Activated T-cell treated with anti-CD3 and anti-CD28 coated beads, Interleukin-2, amount 50 U/mL, for 1 hour (primary cell): ENCODE data around the gene PARP6.

Source experiments
- DNase-seq: peaks from one replicate; pipeline ENCODE4 v3.0.0-alpha.2; 2020

PARP6 gene, protein sequence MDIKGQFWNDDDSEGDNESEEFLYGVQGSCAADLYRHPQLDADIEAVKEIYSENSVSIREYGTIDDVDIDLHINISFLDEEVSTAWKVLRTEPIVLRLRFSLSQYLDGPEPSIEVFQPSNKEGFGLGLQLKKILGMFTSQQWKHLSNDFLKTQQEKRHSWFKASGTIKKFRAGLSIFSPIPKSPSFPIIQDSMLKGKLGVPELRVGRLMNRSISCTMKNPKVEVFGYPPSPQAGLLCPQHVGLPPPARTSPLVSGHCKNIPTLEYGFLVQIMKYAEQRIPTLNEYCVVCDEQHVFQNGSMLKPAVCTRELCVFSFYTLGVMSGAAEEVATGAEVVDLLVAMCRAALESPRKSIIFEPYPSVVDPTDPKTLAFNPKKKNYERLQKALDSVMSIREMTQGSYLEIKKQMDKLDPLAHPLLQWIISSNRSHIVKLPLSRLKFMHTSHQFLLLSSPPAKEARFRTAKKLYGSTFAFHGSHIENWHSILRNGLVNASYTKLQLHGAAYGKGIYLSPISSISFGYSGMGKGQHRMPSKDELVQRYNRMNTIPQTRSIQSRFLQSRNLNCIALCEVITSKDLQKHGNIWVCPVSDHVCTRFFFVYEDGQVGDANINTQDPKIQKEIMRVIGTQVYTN

DNA sequence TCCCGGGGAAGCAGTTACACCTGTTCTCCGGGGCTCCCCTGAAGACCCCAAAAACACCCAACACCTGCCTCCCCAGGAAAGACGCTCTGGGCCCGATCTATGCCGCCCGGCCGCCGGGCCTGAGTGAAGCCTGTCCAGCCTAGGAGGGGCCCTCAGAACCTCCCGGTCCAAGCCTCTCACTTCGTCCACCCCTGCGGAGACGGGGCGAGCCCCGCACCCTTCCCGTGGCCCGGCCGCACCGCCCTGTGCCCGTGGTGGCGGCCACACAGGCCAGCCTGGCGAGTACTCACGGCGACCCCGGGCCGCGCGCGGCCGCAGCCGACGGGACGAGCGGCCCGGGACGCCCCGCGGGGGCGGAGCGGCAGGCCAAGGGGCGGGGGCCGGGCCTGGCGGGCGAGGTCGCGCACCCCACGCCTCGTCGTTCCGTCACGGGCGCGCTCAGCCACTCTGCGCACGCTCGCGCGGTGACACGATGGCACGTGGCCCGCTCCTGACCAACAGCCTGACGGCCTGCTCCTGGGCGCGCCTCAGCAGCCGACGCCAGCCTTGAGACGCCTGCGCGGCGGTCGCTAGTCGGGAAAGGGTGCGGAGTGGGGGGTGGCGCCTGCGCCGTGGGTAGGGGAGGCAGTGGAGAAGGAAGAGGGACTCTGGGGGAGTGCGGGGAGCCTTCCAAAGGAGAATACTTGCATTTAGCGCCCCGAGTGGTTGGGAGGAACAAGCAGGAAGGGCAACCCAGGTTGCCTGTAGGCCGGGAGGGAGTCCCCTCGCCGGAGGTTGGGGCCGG is at the start of gene PARP6:
PARP6 (minus strand) TSS at position 342 of the 784 bp plus-strand sequence. CDS start 5,077 bp downstream, outside the sequence.
- DNase-seq, result peak; percentile 98

DNA sequence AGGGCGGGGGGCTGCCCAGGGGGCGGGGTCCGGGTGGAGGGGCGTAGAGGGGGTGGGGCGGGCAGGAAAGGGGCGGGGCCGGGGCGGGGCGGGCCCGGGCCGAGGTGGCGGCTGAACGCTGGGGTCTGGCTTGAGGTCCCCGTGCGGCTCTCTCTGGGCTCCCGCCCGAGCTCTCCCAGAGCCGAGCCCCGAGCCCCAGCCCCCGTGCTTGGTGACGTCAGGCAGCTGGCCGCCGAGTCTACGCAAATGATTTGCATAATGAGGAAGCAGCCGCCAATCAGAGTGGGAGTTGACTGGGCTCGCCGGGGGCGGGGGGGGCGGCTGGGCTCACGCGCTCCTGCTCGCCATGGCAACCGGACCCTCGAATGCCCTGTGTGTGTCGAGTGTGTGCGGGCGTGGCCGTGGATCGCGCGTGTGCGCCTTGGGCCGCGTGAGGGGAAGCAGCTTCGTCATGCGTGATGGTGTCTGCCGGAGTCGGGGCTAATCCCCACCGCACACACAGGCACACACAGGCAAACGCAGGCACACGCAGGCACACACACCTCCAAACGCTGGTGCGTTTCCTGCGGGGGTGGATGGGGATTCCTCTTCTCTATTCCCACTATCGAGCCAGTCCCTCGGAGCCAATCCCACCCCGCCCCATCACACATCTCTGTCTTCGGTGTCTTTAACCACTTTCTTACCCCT is 47.8 kb upstream of the PARP6 start, which contains the start of gene CELF6:
CELF6 (minus strand) TSS at position 173 of the 687 bp plus-strand sequence. CDS start 283 bp downstream, outside the sequence.
- DNase-seq, result peak; percentile 80

DNA sequence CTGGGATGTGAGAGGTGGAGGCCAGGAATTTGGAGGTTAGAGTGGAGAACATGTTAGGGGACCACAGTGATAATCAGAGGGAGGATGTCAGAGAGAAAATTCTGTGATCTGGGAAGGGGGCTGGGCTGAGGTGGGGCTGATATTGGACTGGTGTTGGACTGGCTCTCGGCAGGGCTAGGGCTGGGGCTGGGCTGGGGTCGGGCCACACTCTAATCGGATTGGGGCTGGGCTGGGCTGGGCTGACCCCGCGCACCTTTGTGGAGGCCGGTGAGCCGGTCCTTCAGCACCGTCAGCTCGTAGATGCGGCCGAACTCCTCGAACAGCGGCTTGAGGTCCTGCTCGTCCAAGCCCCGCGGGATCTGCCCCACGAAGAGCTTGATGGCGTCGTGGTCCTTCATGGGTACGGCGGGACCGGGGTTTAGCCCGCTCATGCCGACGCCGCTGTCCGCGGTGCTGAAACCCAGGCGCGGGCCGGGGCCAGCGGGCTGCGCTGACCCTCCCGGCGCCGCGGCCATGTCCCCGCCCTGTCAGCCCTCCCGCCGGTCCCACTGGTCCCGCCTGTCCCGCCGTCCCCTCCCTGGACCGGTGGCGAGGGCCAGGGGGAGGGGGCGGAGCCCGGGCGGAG is 47.1 kb upstream of the PARP6 start:
- DNase-seq, result peak; percentile 62

DNA sequence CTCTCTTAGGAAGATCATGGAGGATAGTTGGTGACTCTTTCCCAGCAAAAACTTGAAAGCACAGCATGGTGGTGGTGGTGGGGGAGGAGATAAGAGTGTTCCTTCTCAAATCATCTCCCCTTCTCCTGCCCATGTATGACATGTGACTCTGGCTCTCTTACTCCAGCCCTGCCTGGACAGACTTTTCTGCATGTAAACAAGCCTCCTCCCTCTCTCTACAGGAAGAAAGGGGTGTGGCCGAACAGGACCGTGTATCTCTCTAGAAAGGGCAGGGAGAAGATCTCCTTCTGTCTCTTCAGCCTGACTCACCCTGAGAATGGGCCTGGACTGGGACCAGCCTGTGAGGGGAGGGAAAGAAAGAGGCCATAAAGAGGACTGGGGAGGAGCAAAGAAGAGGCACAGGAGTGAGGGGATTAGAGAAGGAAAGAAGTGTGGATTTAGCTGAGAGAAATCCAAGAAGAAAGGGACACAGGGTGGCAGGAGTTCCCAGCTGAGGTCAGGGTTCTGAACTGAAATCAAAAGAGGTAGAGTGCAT is 46.1 kb upstream of the PARP6 start:
- no peak for DNase-seq

DNA sequence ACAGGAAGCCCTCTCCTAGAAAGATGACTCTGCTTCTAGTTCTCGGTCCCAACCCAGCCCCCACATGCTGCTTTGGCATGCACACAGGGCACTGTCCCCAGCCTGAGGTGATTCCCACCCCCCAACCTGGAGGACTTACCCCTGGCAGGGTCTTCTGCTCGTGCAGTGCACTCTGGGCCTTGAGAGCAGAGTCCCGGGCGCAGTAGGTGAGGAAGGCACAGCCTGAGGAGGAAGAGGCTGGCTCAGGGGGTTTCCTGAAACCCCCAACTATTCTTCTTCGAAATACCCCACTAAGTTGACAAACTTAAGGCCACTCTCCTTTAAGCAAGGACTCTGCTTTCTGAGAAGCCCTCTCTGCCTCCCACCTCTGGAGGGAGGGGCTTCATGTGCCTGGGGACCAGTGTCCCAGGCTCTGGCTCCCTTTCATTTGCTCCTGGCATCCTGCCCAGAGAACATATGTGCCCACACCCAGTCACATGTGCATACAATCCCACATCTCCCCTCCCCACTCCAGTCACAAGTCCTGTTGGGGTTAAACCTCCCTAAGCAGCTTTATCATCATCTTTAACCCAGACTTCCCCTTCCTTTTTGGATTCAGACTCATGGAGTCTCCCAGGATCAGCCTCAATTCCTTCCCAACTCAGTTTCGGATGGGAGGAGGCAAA is 43.5 kb upstream of the PARP6 start:
- no peak for DNase-seq

DNA sequence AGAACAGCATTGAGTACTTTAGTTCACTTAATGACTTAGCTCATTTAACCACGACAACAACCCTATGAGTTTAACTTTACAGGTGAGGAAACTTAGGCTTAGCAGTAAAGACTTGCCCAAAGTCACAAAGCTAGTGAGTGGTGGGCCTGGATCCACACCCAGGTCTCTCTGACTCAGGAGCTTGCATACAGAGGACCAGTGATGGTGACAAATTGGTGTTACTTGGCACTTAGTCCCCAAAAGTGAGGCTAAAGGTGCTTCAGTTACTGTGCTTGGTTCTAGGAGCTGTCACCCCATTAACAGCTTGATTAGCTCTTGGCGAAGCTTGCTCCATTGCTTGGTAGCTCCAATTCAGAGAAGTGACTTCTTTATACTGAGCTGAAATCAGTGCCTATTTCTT is 41.5 kb upstream of the PARP6 start:
- DNase-seq, result no peak

DNA sequence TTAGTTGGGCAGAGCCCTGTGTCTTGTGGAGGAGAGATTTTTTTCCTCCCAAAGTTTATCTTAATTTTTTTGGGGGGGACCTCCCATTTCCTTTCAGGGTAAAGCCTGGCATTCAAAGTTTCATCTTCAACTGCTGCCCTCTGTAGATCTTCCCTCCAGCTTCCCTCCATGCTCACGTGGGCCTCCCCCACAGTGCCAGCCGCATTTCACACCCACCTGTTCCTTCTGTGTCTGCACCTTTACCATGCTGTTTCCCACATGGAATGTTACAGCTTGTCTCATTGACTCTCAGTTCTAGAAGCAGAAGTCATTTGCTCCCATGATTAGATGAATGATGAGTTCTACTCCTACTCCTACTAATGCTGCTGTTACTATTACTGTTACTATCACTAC is 41.1 kb upstream of the PARP6 start:
- no peak for DNase-seq

DNA sequence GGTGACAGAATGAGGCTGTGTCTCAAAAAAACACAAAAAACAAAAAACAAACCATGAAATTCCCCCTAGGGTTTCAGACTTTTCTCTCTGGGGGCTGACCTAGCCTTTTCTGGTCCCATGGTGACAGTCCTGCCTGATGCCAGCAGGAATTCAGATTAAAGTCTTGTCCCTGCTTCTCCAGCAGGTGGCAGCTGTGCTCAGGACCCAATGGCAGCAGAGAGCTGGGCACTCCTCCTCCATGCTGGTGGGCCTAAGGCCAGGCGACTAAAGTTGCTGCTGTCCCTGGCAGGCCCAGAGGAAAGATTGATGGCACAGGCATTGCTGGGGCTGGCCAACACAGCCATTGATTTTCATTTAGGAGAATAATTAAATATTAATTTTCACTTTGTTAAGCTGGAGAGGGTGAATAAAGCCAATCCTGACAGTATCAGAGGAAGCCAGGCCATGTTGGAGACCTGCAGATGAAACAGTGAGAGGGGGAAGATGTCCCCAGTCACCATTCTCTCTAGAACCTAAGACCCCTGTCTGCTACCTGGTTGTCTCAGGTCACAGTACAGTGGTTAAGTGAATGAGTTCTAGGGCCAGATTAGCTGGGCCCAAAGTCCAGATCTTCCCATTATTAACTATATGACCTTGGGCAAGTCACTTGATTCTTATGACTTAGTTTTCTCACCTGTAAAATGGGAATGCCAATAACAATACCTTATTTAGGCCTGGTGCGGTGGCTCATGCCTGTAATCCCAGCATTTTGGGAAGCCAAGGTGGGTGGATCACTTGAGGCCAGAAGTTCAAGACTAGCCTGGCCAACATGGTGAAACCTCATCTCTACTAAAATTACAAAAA is 40.5 kb upstream of the PARP6 start:
- DNase-seq, result peak; percentile 58

DNA sequence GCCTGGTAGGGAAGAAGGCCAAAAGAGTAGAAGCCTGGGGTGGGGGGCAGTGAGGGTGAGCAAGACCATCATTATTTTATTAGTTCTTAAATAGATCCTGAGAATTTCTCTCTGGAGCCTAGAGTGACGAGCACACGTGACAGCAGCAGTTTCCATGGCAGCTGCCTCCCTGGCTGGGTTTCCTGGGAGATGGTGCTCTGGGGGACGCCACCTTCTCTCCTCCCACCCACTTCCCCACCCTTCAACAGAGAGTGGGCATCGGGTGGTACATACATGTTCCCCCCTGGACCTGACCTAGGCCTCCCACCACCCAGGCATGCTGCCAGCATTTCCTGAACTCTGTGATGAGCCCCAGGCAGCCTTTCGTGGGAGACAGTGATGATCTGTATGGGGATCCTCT is 34.7 kb upstream of the PARP6 start:
- DNase-seq, result no peak

DNA sequence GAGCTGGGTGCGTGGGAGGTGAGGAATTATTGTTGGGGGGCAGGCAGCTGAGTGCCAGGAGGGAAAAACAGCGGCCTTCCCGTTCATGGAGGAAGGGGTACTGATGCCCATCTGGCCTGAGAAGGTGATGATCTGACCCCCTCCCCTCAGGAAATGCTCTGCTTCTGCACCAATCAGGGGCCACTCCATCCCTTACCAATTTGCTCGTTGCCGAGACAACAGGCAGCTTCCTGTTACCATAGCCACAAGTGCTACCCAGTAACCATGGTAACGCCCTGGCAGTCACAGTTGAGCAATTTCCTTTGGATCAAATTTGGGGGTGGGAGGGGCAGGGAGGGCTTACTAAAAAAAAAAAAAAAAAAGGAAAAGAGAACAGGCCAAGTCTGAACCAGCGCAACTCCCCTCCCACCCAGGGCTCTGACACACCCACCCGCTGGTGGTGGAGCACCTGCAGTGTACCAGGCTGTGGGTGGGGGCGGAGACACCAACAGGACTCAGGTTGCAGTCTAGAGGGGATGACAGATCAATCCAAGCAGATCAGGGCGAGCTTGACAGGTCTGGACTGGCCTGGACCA is 33.9 kb upstream of the PARP6 start:
- peak; percentile 45 for DNase-seq

DNA sequence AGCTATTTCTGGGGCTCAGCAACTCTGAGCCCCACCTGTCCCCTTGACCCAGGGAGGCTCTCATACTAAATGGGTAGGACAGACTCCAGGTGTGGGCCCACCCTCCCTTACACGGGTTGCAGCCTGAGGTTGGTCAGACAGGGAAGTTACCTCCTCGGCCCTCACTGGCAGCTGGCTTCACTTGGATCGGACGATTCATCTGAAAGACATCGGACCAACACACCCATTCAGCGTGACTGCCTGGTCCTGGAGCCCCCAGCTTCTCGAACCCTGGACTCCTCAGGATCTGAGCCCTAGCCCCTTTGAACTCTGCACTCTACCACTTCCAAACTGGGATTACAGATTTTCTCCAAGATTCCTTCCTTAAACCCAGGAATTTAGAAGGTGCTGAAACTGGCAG is 32.2 kb upstream of the PARP6 start:
- DNase-seq, result no peak

DNA sequence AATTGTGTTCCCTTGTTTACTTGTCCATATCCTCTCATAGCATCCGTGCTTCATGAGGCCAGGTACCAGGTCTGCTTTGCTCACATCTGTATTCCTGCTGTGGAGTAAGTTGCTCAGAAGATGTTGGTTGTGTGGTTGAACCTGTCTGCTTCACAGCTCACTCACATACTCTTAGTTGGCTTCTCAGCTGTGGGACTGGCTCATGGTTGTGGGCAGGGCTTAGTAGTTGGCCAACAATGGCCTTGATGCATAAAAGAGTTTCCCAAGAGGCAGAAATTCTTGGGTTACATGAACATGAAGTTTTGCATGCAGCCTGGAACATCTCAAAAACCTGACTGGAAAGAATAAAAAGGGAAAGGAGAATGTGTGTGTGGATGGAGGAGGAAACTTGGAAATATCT is 30.6 kb upstream of the PARP6 start:
- DNase-seq, result no peak

DNA sequence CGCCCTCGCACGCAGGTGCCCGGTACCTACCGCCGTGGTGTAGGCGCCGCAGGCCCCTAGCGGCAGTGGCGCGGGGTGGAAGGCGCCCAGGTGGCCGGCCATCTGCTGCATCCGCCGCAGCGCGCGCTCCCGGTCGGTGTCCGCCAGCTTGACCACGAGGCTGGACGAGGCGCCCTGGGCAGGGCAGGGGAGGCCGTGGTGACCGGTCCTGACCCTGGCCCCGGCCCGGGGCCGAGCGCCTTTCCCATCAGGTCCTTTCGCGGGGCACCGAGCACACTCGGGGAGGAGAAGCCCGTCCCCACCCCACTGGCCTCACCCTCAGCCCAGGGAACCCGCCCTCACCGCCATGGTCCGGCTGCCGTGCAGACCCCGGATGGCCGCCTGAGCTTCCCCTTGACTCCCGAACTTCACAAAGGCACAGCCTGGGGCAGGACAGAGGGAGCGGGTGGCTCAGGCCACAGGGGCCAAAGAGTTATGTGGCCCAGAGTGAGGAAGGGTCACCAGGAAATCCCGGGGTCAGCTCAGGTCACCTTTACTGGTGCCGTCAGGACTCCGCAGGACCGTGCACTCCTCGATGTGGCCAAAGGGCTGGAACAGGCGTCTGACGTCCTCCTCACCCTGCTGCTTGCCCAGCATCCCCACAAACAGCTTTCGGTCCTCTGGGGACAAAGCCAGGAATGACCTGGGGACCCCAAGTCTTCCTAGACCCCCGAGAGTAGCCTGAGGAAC is 17.4 kb upstream of the PARP6 start:
- DNase-seq, result no peak

DNA sequence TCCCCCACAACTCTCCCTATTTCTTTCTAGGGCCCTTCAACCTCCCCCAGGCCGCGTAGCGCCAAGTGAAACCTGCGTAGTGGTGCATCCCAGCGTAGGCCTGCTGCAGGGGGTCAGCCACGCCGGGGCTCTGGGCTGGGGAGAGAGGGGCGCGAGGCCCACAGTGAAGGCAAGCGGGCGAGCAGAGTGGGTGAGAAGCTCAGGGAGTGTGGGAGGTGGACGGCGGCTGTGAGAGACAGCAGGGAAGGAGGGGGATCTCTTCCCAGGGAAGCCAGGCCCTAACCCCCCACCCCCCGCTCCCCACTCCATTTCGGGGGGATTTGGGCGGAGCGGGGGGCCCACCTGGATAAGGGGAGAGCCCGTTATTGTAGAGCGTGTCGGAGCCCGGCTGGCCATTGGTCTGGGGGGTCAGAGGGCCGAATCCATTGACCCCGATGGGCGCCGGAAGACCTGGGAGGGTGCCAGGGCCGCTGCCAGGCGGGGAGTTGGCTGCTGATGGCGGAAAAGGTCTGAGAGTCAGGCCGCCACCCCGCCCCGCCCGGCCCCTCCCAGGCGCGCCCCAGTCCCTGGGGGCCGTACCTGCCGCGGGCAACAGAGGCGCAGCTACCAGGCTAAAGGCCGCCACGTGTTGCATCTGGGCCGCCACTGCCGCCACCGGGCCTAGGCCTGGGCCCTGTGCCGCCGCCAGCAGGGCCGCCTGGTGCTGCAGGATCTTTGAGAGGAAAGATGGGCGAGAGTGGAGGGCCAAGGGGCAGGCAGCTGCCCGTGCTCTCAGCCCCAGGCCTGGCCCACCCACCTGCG is 16.6 kb upstream of the PARP6 start:
- no peak for DNase-seq

DNA sequence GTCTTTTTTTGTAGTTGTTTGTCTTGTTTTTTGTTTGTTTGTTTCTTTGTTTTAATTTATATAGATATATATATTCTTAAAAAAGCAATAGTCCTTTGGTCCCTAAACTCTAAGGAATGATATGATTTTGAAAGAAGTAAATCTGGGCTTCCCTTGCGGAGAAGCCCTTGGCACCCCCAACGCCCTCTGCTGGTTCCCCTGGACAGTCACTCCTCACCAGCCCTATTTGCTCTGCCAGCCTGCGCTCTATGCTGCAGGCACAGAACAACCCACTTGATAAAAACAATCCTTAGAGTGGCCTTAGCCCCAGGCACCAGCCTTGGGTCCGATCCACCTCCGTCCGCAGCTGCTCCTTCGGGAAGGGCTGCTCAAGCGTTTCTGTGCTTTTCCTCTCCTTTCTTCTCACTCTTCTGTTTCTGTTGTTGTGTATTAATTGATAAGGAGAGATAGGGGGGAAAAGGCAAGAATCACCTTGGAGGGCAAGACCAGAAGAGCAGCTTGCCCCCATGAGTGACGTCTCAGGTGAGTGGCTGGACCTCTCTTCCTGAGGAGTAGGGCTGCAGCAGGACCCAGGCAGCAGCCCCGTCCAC is 13.7 kb upstream of the PARP6 start:
- DNase-seq, result peak; percentile 48

DNA sequence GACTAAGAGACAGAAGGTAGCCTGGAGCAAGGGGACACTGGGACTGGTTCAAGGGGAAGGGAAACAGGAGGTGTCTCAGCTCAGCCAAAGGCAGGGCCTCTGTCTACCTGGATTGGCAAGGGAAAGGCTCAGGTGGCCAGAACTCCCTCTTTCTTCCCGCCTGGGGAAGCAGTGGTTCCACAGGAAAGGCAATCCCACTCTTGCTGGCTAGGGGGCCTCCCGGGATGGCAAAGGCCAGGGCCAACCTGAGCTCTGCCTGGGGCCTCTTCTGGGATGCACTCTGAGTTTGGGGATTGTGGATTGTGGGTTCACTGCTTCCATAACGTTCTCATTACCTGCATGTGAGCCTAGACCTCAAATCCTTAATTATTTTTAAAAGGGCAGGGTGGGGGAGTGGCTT is 13.0 kb upstream of the PARP6 start:
- no peak for DNase-seq

DNA sequence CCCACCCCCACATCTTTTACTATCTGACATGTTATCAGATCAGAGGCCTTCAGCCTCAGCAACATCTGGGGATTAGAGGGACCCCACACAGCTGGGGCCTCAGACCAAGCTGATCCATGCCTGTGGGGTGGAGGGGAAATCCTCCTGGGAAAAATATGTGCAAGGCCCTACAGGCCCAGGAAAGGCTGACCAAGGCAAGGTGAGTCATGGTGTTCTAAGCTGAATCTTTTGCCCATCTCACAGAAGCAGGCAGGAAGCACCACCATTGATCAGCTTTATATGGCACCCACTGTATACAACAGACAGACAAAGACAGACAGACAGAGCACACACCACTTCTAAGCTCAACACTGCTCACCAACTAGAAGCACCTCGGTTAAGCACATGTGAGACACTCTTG is 12.4 kb upstream of the PARP6 start:
- no peak for DNase-seq

DNA sequence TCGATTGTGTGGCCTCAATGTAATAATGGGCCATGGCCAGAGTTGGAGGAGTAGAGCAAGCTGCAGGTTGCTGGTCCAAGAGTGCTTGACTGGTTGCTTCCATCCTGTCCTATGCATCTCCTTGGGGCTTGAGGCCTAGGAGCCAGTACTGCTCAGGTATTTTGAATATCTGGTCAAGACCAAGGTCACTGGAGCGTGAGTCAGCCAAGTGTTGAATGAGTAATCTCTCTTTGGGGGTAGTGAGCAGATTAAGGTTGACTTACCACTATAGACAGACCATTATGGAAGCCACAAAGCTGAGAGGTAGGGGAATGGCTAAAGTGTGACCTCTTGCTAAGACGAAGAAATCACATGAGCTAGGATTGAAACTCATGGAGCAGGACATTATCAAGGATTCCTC is 9.4 kb upstream of the PARP6 start:
- DNase-seq, result no peak
